K562 (cell line): ENCODE measurements around the gene MYH7.

Experiments used
- ESRRA ChIP-seq: fragments of 450-650 bp; IDR thresholded peaks from 2 replicates; pipeline ENCODE4 v1.6.1; 2014; ENCODE audit warnings: low read depth, mild to moderate bottlenecking, moderate library complexity, borderline replicate concordance
- EZH2 ChIP-seq: IDR thresholded peaks from 2 replicates; pipeline ENCODE4 v1.6.1; 2012; ENCODE audit warnings: low read depth, mild to moderate bottlenecking, inconsistent platforms, low read length, borderline replicate concordance
- POLR2AphosphoS5 ChIP-seq: IDR thresholded peaks from 2 replicates; pipeline ENCODE4 v1.6.1; 2011; ENCODE audit warnings: mild to moderate bottlenecking, low read depth, low read length, moderate library complexity; ENCODE audit not compliant: control insufficient read depth, insufficient read depth
- PRDM10 ChIP-seq: fragments of 450-650 bp; IDR thresholded peaks from 2 replicates; pipeline ENCODE4 v1.6.1; 2018; ENCODE audit not compliant: partially characterized antibody
- TBP ChIP-seq: optimal IDR thresholded peaks from 2 replicates; pipeline ENCODE3; 2011; ENCODE audit warnings: low read depth, low read length, improper control_type of control experiment
- TCF7L2 ChIP-seq: fragments of 150-350 bp; IDR thresholded peaks from 2 replicates; pipeline ENCODE4 v1.6.1; 2016; ENCODE audit warnings: low read depth, mild to moderate bottlenecking, low read length, moderate library complexity
- USF1 ChIP-seq: sonication (generic); formaldehyde crosslinking; IDR thresholded peaks from 2 replicates; pipeline ENCODE4 v1.9.0; 2022; ENCODE audit warnings: mild to moderate bottlenecking, missing genetic modification reagents
- ZNF318 ChIP-seq, 2 experiments: fragments of 450-650 bp; IDR thresholded peaks; 2 replicates each; pipeline ENCODE4 v1.6.1; 2016; ENCODE audit warnings: mild to moderate bottlenecking in 2 of 2, borderline replicate concordance in 1 of 2, low read depth in 1 of 2, moderate library complexity in 1 of 2

- TF ChIP-seq ESRRA (no peak), PRDM10 (no peak), USF1 (CRISPR knock-in tag) (no peak), TCF7L2 (no peak), EZH2 (no peak), TBP (no peak), POLR2AphosphoS5 (no peak), ZNF318 (IDR thresholded peaks at IDR 0.05; ENCODE audit: borderline replicate concordance in 1 of 2, low read depth in 1 of 2) (no peak)
These were observed 2.9 kb upstream of the MYH7 start for GRCh38 chr14:23438101-23438971.
